HG03159 (cell line): Measurements from ENCODE around the gene CACNA1I.

Experiments used
- ATAC-seq: cut with Tn5 transposase; IDR thresholded peaks from one replicate; pipeline ENCODE4 v1.9.1; 2021; ENCODE audit warnings: mild to moderate bottlenecking, moderate library complexity; ENCODE audit not compliant: unreplicated experiment

CACNA1I gene

DNA sequence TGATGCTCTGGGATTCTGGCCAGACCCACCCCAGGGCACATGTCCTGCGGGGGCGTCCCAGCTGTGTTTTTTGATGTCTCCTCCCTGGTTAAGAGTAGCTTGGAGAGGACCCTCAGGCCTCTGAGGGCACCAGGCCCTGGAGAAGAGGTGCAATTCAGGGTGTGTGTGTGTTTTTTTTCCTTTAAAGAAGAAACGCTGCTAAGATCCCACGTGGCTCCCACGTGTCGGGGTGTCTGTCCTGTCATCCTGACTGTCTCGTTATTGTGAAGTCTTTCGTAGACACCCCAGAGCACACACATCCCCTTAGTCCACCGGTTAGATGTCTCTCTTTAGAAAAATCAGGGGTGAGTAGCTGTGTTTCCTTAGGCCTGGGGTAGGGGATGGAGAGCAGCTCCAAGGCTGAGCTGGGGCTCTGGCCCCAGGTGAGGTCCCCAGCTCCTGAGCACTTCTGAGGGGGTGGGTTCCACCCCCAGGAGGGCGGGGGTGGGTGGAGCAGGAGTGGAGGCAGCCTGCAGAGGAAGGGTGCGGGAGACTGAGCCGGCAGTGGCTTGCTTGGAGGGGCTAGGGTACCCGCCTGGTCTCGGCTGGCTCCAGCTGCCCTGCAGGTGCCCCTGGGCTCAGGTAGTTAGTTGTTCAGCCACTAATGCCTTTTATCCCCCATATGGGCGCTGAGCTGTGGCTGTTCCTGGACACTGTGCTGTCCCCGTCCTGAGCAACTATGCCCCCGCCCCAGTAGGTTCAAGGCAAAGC, 116.4 kb downstream of the CACNA1I start:
- ATAC-seq, result no peak

DNA sequence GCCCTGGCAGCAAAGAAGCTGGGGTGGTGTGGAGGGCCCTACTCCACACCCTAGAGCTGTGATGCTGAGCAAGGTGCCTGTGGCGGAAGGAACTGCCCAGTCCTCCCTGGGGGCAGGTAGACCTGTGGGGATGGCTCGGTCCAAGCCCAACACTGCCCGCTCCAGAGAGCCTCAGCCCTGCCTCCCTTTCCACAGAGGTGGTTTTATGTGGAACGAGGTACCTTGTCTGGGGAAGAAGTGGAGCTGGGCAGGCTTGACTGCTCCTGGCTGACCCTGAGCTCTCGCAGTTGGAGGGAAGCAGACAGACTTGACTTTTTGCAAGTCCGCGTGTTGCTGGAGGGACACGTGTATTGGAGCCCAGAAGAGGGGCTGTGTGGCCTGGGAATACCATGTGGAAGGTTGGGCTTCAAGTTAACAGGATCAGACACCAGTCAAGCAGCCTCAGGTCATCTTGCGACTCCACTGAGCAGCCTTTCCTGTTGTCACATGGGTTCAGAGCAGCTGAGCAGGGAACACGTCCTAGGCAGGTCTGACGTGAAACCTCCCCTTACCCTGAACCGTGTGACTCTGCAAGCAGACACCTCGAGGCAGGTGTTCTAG, 117.7 kb downstream of the CACNA1I start:
- no peak for ATAC-seq

DNA sequence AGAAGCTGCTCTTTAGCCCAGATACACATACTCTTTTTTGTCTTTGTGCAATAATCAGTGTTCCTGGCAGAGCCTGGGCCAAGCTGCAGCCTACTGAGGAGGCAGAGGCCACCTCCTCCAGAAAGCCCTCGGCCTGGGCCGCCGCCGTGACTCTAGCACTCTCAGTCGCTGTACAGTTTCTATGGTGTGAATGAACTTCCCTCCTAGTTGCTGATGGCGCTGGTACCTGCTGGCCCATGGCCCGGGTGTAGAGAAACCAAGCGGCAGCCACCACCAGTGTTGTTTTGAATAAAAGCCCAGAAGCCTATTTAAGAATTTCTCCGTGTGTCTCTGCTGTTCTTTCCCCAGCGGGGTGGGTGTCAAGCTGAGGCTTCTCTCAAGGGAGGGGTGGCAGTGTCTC, 118.9 kb downstream of the CACNA1I start:
- ATAC-seq, result no peak

DNA sequence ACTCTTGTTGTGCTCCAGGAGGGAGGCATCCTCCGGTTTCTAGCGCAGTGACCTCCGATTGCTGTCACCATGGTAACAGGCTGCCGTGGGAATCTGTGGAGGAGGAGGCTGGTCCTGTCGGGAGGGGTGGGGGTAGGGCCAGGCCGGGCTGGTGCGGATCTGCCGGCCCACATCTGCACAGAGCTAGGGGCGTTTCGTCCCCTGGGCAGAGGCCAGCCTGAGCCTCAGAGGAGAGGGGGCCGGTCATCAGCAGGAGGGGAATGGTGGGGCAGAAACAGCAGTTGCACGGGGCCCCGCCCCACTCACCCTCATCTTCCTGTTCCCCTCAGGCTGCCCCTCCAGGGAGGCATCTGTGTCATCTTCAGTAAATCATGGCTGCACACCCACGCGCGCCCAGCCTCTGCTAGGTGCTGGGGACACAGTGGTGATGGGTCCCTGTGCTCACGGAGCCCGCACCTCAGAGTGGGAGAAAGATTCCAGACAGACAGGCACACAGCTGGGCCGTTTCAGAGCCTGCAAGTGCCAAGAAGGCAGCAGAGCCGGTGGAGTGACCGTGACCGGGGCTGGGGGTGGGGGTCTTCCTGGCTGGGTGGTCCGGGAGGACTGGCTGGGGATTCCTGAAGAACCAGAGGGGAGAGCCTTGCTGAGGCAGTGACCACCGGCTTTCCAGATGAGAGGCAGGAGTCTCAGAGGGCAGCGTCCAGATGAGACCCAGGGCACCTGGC, 120.5 kb downstream of the CACNA1I start:
- no peak for ATAC-seq

DNA sequence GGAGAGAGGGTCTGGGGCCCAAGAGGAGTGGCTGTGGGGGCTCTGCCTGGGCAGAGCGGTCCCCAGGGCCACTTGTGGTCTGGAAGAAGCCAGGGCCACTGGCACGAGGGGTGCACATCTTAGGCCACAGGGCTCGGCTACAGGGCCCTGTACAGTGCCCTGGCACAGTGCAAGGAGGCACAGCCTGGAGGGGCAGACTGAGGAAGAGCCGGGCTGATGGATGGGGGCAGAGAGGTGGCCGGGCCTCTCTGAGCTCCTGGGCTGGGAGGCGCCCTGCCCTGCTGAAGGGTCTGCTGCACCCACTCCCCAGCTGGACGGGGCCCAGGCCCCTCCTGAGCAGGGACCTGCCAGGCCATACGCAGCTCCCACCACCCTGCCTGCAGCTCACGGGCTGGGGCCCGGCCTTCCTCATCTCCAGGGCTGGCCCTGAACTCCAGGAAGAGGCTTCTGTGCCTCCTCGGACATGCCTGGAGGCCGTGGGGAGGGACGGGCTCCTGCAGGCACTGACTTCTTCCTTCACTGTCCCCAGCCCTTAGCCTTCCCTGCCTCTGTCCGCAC, 123.5 kb downstream of the CACNA1I start:
- no peak for ATAC-seq

DNA sequence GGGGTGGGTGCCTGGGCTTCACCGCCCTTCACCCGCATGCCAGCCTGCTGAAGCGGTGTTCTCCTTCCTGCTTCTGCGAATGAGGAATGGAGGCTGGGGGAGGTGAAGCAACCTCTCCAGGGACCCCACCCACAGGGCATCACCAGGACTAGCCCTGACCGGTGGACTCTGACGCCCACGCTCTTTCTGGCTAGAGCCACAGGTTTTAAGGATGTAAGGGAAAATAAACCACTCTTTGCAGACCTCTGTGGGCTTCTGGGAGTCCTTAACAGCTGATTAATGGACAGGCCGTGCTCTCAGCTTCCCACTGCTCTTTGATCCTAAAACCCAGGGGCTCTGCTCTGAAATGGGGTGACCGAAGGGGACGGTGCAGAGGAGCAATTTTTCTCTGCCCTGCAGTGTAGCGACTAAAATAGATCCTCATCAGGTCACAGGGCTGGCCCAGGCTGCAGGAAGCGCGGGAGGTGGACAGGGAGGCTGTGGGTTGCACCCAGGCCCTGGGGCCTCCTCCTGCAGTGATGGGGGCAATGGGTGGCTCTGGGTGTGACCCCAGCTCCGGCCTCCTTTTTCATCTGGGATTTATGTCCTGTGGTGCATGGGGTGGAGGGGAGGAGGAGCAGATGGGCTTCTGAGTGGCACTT, 127.4 kb downstream of the CACNA1I start:
- no peak for ATAC-seq

DNA sequence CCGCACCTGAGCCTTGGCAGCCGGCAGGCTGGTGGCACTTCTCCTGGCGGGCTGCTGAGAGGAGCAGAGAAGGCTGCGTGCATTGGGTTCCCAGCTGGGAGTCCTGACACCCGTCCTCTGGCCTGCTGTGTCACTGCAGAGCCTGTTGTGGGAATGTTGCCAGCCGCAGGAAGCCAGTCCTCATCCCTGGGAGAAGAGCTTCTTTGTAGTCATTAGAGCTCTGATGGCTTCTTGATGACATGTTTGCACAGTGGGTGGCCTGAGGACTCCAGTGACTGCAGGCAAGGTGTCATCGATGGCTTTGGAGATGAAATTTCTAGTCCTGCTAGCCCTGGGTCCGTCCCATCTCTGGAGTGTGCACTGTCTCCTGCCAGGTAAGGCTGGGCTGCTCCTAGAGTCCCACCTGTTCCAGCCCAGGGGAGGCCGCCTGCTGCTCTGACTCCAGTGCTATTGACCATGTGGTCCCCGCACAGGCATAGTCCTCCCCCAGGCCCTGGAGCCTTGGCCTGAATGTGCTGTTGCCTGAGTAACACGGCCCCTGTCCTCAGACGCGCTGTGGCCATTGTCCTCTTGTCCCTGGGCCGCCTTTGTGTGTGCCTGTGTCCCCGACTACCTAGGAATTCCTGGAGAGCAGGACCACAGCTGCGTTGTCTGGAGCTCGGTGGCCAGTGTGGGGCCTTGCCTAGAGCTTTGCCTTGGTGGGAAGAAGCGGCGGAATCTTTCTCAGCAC, 129.2 kb downstream of the CACNA1I start:
- no peak for ATAC-seq

DNA sequence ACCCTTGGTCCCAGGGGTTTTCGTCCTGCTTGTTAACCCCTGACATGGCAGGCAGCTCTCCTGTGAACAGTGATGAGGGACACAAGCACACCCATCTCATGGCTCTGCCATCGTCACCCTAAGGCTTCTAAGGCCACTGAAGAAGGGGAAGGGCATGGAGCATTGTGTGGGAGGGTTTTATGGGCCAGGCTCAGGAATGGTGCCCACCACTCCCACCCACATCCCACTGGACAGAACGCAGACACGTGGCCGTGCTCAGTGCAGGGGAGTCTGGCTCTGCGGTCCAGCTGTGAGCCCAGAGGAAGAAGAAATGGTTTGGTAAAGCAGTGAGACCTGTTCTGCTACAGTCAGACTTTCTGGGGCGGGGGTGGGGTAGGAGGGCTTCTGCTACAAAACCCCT, 130.0 kb downstream of the CACNA1I start:
- no peak for ATAC-seq

DNA sequence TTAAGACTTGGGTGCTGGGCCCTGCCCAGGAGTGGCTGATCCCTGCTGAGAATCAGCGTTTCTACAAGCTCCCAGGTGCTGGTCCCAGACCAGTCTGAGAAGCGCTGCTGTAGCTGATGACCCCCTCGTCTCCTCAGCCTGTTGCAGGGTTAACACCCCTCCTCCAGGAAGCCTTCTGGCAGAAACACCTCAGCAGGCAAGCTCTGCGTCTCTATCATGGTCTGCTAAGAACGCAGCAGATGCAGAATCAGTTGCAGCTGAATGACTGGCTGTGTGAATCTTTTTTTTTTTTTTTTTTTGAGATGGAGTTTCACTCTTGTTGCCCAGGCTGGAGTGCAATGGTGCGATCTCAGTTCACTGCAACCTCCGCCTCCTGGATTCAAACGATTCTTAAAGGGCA, 132.5 kb downstream of the CACNA1I start:
- no peak for ATAC-seq

DNA sequence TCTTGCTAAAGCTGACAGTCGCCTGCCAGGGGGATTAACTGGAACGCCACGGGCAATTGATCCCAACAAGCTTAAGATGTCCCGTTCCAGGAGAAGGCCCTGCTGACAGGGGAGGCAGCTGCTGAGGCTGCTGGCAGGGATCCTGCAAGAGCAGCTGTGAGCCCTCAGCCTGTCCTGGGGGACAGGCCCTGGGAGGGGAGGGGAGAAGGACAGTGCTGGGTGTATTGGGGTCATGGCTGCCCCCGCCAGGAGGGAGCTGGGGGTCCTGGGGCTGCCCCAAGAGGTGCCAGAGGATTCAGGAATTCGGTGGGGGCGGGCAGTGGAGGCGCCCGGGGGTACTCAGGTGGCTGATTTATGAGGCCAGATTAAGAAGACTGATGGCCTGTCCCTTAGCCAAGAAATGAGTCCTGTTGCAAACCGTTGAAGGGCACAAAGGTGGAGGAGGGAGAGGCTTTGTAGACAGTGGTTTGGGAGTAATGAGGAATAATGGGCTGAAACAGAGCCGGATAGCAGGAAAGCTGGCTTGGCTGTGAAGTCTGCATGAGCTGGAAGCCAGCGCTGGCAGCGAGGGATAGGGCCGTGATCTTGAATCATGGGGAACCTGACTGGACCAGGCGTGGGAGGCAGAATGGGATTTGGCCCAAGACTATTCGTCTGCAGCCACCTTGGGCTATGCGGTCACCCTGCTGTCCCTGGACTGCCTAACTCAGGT, 133.5 kb downstream of the CACNA1I start:
- no peak for ATAC-seq

DNA sequence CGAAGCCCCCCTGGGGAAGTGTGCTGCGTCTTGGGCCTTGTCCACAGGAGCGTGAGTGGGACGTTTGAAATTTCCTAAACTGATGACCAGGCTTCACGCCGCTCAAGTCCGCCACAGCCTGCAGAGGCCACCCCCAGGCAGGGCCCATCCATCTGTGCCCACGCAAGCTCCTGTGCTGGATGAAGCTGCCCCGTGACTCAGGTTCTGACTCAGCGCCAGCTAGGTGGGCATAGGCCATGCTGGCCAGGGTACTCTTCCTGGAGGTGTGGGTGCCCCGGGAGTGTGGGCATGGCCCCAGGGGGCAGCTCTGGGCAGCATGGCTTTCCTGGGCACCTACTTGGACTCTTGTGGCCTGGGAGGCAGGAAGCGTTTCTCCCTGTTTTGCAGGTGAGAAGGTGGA, 134.8 kb downstream of the CACNA1I start:
- no peak for ATAC-seq

DNA sequence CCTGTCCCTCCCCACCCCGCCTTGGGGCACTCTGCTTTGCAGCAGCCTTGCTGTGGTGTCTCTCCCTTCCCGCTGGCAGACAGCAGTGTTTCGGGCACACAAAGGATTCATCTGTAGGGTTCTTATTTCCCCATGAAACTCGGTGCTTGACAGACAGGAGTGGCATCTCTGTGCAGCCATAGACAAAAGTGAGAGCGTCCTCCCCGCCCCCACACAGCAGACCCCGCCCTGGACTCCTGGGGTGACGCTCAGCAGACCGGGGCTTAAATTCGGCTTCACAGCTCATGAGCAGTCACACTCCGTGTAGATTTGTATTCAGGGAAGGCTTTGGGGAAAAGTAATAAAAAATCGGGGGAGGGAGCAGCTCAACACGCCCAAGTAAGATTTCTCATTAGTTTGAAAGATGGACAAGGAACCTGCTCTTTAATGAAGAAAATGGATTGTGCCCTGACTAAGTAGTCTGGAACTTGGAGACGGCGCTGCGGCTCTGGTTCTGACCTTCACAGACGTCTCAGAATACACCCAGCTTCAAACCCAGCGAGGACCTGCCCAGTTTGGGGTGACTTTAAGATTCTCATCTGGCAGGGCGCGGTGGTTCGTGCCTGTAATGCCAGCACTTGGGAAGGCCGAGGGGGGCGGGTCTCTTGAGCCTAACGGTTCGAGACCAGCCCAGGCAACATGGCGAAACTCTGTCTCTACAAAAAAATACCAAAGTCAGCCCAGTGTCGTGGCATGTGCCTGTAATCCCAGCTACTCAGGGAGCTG, 136.0 kb downstream of the CACNA1I start:
- no peak for ATAC-seq

DNA sequence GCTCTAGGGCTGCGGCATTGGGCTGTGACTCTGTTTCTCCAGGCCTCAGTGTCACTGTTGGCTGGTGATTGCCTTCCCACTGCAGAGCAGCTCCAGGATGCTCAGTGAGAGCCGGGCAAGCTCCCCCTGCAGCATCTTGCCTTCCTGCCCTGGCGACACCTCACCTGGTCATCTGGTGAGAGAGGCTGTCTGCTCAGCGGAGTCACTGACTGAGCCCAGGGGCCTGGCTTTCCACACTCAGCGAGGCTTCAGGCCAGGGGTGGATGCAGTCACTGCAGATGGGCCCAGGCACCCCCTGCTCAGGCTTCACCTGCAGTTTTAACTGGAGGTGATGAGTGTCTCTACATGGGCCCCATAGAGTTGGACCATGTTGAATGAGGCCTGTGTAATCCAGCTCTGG, 136.8 kb downstream of the CACNA1I start:
- no peak for ATAC-seq

DNA sequence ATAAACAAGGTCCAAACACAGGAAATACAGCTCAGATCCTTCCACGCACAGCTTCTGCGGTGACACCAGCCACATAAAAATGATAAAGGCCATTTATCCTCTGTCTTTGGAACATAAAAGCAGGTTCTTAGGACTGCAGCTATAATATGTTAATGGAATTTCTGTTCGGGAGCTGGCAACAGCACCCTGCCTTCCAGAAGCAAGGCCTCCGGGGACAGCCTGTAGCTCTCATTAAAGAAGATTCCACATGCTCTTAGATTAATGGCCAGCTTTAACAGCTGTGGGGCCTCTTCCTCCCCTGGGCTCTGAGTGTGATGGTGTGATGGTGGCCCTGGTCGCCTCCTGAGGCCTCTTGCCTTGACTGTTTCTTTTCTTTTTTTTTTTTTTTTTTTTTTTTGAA, 137.3 kb downstream of the CACNA1I start:
- no peak for ATAC-seq

DNA sequence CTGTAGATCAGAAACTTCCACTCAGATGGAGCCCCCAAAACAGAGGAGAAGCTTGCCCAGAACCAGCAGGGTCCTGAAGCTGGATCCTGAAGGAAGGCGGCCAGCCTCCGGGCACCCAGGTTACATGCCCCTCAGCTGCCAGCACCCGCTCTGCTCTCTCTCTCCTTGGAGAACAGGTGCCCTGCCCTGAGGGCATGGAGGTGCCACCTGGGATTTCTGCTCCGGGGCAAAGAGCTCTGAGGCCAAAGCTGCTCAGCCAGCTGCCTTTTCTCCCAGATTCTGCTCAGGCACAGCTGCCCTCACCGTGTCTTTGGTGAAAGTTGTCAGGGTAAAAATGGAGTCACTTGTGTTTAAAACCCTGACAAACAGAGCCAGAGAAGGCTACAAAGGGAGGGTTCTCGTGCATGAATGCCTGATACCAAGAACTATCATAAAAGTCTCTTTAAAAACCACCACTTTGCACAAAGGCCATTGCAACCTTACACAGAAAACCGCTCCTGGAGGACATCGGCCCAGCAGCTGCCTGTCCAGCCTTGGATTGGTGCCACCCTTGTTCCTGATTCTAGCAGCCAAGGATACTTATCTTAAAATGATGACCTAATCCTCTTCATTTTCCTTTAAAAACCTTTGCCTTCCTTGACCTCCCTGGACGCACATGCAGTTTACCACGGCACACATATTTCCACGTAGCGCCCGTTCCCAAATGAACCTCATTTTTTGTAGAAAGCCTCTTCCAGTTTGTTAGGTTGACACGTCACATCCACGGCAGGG, 140.0 kb downstream of the CACNA1I start:
- no peak for ATAC-seq

DNA sequence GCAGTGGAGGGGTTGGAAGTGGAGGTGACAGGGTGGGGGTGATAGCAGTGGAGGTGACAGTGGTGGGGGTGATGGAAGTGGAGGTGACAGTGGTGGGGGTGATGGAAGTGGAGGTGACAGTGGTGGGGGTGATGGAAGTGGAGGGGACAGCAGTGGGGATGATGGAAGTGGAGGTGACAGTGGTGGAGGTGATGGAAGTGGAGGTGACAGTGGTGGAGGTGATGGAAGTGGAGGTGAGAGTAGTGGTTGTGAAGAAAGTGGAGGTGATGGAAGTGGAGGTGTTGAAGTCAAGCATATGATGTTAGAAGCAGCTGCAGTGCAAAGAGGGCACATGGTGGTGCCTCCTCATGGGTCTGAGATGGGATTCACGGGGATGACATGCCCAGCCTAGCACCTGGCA, 141.5 kb downstream of the CACNA1I start:
- no peak for ATAC-seq

DNA sequence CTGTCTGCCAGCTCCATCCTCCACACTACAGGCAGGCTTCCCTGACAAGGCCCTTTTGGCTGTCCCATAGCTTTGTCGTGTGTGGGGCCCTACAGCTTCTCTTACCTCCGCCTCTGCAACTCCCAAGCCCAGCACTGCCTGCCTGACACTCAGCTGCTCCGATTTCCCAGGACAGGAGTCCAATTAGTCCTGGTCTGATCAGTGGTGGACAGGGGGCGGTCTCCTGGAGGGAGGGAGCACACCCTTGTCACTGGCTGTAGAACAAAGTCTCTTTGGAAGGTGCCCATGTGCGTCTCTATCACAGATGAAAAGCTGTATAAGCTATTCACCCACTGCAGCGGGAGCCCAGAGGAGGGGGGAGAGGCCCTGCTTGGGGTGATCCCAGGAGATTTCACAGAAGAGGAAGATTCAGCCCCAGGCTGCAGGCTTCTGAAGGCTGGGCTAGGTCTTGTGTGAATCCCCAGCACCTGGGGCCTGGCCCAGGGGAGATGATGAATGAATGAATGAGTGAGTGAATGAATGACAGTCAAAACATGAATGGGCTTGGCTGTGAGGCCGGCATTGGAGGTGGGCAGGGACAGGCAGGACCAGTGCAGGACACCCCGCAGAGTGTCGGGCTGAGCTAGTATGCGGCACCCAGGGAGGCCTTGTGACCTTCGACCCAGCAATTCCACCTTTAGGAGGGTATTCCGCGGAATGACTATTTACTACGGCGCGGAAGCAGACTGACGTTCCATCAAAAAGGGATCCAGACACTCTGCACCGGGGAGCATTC, 142.4 kb downstream of the CACNA1I start:
- no peak for ATAC-seq

DNA sequence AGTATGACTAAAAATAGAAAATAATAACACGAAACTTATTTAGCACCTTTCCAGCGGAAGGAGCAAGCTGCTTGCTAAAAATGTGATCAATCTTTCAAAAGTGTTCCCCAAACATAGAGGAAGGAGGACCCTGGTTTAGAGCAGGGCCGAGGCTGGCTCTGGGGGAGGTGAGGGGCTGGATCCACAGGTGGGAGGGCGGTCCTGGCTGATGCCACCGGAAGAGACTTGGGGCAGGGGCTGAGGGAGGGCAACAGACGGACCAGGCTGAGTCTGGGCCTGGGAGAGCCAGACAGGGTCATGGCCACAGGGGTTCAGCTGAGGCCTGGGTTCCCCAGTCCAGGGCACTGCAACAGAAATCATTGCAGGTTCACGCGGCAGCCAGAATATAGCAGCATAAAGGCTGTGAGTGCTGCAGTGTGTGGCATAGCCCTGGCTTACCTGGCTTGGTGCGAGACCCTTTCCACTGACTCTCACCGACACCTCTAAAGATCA, 143.3 kb downstream of the CACNA1I start:
- no peak for ATAC-seq
